Stimulated activated CD8-positive, alpha-beta memory T cell treated with anti-CD3 and anti-CD28 coated beads, Interleukin-7, amount 100 ng/mL, for 48 hours (primary cell): ENCODE results near the gene PLEKHN1.
"Not testable (repeated sequence)": the region's sequence is repeated elsewhere in the genome, so short reads cannot be mapped to it uniquely, and the experiment has no call there.

Source experiments
- DNase-seq, 2 donors: peaks; one replicate each; pipeline ENCODE4 v3.0.0-alpha.2; 2020; ENCODE audit warnings: low read depth in 1 of 2; ENCODE audit errors: extremely low read depth in 1 of 2

PLEKHN1 gene

GRCh38 chr1:973459-974292, 7.4 kb downstream of the PLEKHN1 start:
- no peak for DNase-seq

- DNase-seq: no peak
These were observed 8.0 kb downstream of the PLEKHN1 start for GRCh38 chr1:974293-974640.

- no peak for DNase-seq
These were observed 8.5 kb downstream of the PLEKHN1 start for GRCh38 chr1:974687-975328.

DNA sequence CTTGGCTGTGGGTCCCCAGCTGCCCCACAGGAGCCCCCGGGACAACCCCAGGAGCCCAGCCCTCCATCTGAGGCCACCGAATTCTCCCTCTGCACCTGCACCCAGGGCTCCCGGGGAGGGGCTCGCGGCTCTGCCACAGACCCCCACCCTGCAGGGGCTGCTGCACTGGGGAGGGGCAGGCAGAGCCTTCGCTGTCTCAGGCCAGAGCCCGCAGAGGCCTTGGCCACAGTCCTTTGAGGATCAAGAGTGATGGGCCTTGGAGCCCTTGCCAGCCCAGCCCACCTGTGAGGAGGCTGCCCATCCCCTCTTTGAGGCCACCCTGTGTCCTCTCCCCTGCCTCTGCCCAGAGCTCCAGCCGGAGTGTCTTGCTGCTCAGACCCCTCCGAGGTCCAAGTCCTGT, 9.1 kb downstream of the PLEKHN1 start:
- no peak for DNase-seq

GRCh38 chr1:975896-976683, 9.8 kb downstream of the PLEKHN1 start:
- peak in 1 of 2 donors; percentile 42 for DNase-seq

DNA sequence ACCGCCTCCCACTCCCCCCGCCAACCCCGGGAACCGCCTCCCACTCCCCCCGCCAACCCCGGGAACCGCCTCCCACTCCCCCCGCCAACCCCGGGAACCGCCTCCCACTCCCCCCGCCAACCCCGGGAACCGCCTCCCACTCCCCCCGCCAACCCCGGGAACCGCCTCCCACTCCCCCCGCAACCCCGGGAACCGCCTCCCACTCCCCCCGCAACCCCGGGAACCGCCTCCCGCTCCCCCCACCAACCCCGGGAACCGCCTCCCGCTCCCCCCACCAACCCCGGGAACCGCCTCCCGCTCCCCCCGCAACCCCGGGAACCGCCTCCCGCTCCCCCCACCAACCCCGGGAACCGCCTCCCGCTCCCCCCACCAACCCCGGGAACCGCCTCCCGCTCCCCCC, 10.5 kb downstream of the PLEKHN1 start:
- DNase-seq: not testable (repeated sequence)

- no peak for DNase-seq
These were observed 12.0 kb downstream of the PLEKHN1 start for GRCh38 chr1:978069-978834.

GRCh38 chr1:978835-979743, 12.8 kb downstream of the PLEKHN1 start:
- no peak for DNase-seq

GRCh38 chr1:979744-980072, 13.4 kb downstream of the PLEKHN1 start:
- DNase-seq: no peak

- no peak for DNase-seq
These were observed 13.9 kb downstream of the PLEKHN1 start for GRCh38 chr1:980137-980571.

DNA sequence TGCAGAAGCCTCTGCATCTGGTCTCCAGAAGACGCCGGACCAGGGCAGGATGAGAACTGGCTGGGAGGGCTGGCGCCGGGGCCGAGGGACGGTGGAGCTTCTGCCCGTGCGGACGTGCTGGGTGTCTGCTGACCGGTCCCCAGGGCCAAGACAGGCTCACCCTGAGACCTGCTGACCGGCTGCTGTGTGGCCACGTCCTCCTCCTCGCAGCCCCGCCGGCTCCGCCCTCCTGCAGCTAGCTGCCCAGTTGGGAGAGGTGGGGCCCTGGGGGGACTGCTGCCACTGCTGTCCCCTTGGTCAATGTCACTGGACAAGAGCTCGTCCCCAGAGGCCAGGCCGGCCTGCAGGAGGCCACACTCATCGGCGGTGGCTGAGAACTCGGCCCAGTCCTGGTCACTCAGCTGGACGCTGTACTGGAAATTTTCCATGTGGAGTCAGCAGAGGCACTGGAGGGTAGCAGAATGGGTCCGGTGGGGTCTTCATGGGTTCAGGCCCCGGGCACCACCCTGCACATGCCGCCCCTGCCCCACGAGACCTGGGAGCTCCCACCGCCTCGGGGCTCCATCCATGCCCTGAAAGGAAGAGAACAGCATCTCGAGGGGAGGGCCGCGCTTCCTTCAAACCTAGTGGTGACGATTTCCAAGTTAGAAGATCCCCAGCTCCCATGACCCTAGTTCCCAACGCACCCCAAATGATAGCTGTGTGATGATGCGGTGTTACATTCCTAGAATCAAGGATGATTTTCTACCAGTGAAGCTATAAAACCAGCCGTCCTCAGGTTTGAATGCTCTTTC, 14.5 kb downstream of the PLEKHN1 start:
- DNase-seq: no peak

DNA sequence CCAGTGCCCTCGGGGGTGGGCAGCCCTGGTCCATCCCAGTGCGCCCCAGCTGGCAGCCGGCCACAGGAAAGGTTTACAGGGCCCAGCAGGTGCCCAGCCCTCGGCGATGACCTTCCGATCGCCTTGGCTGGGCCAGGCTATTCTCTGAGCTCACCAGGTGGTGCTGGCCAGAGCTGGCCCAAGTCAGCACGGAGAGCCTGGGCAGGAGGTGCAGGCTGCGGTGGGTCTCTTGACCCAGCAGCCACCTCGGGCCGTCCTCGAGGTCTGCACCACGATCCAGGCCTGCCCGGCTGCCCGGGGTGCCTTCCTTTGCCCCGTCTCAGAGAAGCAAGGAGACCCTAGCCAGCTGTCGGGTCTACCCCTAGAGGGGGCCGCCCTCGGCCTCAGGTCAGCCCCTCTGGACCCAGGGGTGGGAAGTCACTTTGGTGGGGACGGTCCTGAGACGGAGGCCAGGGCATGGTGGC, 15.2 kb downstream of the PLEKHN1 start:
- no peak for DNase-seq

- no peak for DNase-seq
These were observed 15.8 kb downstream of the PLEKHN1 start, which contains the start of gene PERM1 for GRCh38 chr1:981955-982558. Gene PERM1, minus strand, starts transcription at chr1:982093. Its CDS starts 1,064 bp downstream, at chr1:981029.

- DNase-seq: no peak
These were observed 16.6 kb downstream of the PLEKHN1 start for GRCh38 chr1:982765-983436.

- DNase-seq: no peak
These were observed 17.7 kb downstream of the PLEKHN1 start for GRCh38 chr1:983798-984475.

GRCh38 chr1:984476-984814, 18.2 kb downstream of the PLEKHN1 start:
- no peak for DNase-seq

DNA sequence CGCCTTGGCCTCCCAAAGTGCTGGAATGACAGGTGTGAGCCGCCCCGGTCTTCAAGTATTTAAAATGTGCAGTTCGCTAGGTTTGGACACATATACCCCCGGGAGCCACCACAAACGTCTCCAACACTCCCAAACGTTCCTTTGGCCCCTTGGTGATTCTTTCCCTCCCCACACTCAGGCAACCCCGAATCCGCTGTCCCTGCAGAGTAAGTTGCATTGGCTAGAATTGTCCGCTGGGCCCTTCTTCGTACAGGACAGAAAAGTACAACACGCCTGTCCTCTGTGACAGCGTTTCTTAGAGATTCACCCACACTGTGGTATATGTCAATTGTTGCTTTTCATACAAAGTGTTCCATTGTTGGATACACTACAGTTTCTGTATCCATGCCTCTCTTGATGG, 18.8 kb downstream of the PLEKHN1 start:
- DNase-seq: no peak

DNA sequence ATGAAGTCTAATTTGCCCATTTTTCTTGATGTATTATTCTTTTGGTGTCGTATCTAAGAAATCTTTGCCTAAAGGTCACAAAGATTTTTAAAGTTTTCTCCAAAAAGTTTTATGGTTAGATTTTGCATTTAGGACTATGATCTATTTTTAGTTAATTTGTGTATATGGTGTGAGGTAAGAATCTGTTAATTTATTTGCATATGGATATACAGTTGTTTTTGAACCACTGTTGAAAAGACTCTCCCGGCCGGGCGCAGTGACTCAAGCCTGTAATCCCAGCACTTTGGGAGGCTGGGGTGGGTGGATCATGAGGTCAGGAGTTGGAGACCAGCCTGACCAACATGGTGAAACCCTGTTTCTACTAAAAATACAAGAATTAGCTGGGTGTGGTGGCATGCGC, 21.8 kb downstream of the PLEKHN1 start:
- DNase-seq: not testable (repeated sequence)
